CD14-positive monocyte (primary cell): ENCODE results near the gene GNPTG. TPM values are rescaled to one million over a fixed set of nuclear protein-coding genes. Genes with fewer than 3 reads are reported as not detected.

Source experiments
- DNase-seq, 3 donors: peaks; one replicate each; pipeline ENCODE4 v3.0.0-alpha.2; 2011 to 2022
- H2AFZ ChIP-seq: 2 replicates; pipeline ENCODE4 v1.6.0; 2012; ENCODE audit warnings: mild to moderate bottlenecking, low read depth, low read length, inconsistent platforms; ENCODE audit not compliant: insufficient read depth, poor library complexity, severe bottlenecking
- H3K27ac ChIP-seq, 2 donors: 1 replicate in 1 of 2; 2 replicates in 1 of 2; pipeline ENCODE4 v1.5.1; 2012 to 2013; ENCODE audit warnings: low read length in 2 of 2, control low read depth in 1 of 2, inconsistent platforms in 1 of 2, low read depth in 1 of 2, mild to moderate bottlenecking in 1 of 2
- H3K27me3 ChIP-seq, 2 donors: one replicate each; pipeline versions ENCODE4 v1.6.0 to v1.6.1; 2011 to 2013; ENCODE audit warnings: low read length in 2 of 2; ENCODE audit not compliant: control insufficient read depth in 2 of 2, insufficient read depth in 2 of 2
- H3K36me3 ChIP-seq, 2 donors: replicated peaks in 1 of 2; 1 replicate in 1 of 2; 2 replicates in 1 of 2; pipeline versions ENCODE4 v1.5.1 to v1.6.1; 2012 to 2013; ENCODE audit warnings: low read length in 2 of 2, control low read depth in 1 of 2, inconsistent platforms in 1 of 2, mild to moderate bottlenecking in 1 of 2; ENCODE audit not compliant: insufficient read depth in 2 of 2, control insufficient read depth in 1 of 2
- H3K4me1 ChIP-seq, 2 donors: 1 replicate in 1 of 2; 2 replicates in 1 of 2; pipeline versions ENCODE4 v1.5.1 to v1.6.1; 2012 to 2013; ENCODE audit warnings: low read length in 2 of 2, control low read depth in 1 of 2, inconsistent platforms in 1 of 2, mild to moderate bottlenecking in 1 of 2, moderate library complexity in 1 of 2; ENCODE audit not compliant: insufficient read depth in 2 of 2, control insufficient read depth in 1 of 2
- H3K4me2 ChIP-seq: replicated peaks from 2 replicates; pipeline ENCODE3; 2012; ENCODE audit warnings: low read length, moderate library complexity, mild to moderate bottlenecking; ENCODE audit not compliant: poor library complexity, severe bottlenecking; ENCODE audit errors: extremely low read depth
- H3K4me3 ChIP-seq, 3 experiments: fragments of 200-600 bp in 1 of 3; sonication (generic) in 1 of 3; replicated peaks in 1 of 3; 1 replicate in 2 of 3; 2 replicates in 1 of 3; pipeline ENCODE4 v1.5.1; 2011 to 2013; ENCODE audit warnings: low read length in 3 of 3, mild to moderate bottlenecking in 3 of 3, control low read depth in 2 of 3, low read depth in 2 of 3, inconsistent platforms in 1 of 3, moderate library complexity in 1 of 3
- H3K79me2 ChIP-seq: 2 replicates; pipeline ENCODE4 v1.6.0; 2012; ENCODE audit warnings: mild to moderate bottlenecking, control low read depth, inconsistent platforms, low read length, moderate library complexity; ENCODE audit not compliant: insufficient read depth
- H3K9ac ChIP-seq: 2 replicates; pipeline ENCODE4 v1.6.0; 2017; ENCODE audit warnings: low read length, mild to moderate bottlenecking; ENCODE audit not compliant: insufficient read depth, poor library complexity, severe bottlenecking
- H3K9me3 ChIP-seq, 2 donors: replicated peaks in 1 of 2; 1 replicate in 1 of 2; 2 replicates in 1 of 2; pipeline versions ENCODE4 v1.5.1 to v1.6.1; 2012 to 2013; ENCODE audit warnings: low read length in 2 of 2, control low read depth in 1 of 2; ENCODE audit not compliant: control insufficient read depth in 1 of 2, insufficient read depth in 1 of 2
- H4K20me1 ChIP-seq: 2 replicates; pipeline ENCODE4 v1.6.0; 2012; ENCODE audit warnings: mild to moderate bottlenecking, low read length, control low read depth, moderate library complexity; ENCODE audit not compliant: insufficient read depth
- H3K27ac Mint-ChIP-seq, 7 donors: one replicate each; pipeline ENCODE4 v1.8.0; 2020; ENCODE audit warnings: mild to moderate bottlenecking in 7 of 7, mixed read lengths in 7 of 7, moderate library complexity in 6 of 7, inconsistent platforms in 2 of 7
- H3K27me3 Mint-ChIP-seq, 3 donors: one replicate each; pipeline ENCODE4 v1.8.0; 2021 to 2022; ENCODE audit warnings: low read depth in 3 of 3, mild to moderate bottlenecking in 3 of 3, mixed read lengths in 3 of 3, moderate library complexity in 3 of 3, inconsistent platforms in 1 of 3
- H3K36me3 Mint-ChIP-seq, 2 donors: one replicate each; pipeline ENCODE4 v1.8.0; 2020; ENCODE audit warnings: mixed read lengths in 2 of 2, inconsistent platforms in 1 of 2, mild to moderate bottlenecking in 1 of 2
- H3K4me1 Mint-ChIP-seq: one replicate; pipeline ENCODE4 v1.8.0; 2020; ENCODE audit warnings: mild to moderate bottlenecking, mixed read lengths
- H3K4me3 Mint-ChIP-seq, 2 donors: one replicate each; pipeline ENCODE4 v1.8.0; 2020; ENCODE audit warnings: mild to moderate bottlenecking in 2 of 2, mixed read lengths in 2 of 2, moderate library complexity in 1 of 2
- H3K9me3 Mint-ChIP-seq, 7 donors: one replicate each; pipeline ENCODE4 v1.8.0; 2020 to 2022; ENCODE audit warnings: mixed read lengths in 7 of 7, mild to moderate bottlenecking in 6 of 7, moderate library complexity in 6 of 7, inconsistent platforms in 2 of 7
- CTCF ChIP-seq: fragments of 200-600 bp; IDR thresholded peaks from one replicate; pipeline ENCODE4 v1.8.0; 2022; ENCODE audit warnings: antibody characterized with exemption, mild to moderate bottlenecking
- WGBS: methylation state at CpG from one replicate; pipeline ENCODE4 v1.1.5; 2013; ENCODE audit warnings: missing lambda C conversion rate; ENCODE audit not compliant: insufficient coverage; 5-methylcytosine and 5-hydroxymethylcytosine counted together
- intact Hi-C, 2 donors: fragments of 100-400 bp; cut with micrococcal nuclease; formaldehyde crosslinking; loops; one replicate each; pipeline versions ENCODE4 v1.15.0 to v1.15.1; 2023
- polyA plus RNA-seq, 3 donors: library from polyadenylated mRNA; depleted of rRNA in 1 of 3; unstranded in 2 of 3; stranded (reverse) in 1 of 3; fragments of 300-500 nt in 2 of 3; fragments of >200 nt in 1 of 3; fragmentation: Illumina TruSeq in 2 of 3; gene quantifications; 1 replicate in 2 of 3; 2 replicates in 1 of 3; pipeline ENCODE4 v1.2.3, GENCODE V29; 2012 to 2021

GNPTG gene
- polyA plus RNA-seq, 3 donors: 74.7 to 130 (median 82.5) TPM

DNA sequence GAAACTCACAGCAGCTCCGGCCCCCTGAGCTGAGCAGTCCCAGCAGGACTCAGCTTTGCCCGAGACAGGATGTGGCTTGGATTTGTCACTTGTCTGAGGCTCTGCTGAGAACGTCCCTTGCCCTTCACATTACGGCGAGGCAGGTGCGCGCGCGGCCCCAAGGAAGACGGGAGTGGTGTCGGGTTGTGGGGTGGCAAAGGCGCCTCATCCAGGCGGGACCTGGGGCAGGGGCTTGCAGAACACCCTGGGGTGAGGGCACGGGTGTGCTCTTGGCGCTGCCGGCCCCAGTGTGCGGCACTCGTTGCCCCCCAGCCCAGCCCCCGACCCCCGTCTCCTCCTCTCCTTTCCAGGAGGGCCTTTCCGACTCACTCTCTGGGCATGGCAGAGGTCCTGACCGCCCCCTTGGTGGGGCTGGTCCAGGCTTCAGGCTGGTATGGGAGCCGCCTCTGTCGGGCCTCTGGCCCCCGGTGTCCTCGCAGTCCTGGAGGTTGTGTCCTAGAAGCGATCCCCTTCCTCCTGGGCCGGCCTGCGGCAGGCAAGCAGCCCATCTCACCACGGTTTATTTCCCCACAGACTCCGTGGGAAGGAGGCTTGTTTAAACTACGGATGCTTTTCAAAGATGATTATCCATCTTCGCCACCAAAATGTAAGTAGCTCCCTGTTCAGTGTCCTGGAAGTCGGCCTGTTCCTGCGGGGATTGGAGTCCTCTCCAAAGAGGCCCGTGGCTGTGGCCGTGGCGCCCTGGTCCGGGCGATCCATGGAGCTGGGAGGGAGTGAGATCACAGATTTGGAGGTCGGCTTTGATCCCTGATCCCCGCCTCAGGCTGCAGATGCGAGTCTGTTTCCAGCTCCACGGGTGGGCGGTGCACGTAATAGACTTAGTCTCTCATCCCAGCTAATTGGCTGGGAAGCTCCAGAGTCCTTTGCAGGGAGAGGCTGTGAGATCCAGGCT lies 36.4 kb upstream of the GNPTG start:
- H3K27me3 ChIP-seq: no peaks in the 10 kb centered on the region
- H2AFZ ChIP-seq: no peak overlapping the region
- Mint-ChIP-seq H3K27ac (peak overlapping the region in 1 of 7 donors; percentile 30), H3K27me3 (no peaks in the 10 kb centered on the region), H3K9me3 (no peaks in the 10 kb centered on the region), H3K4me3 (no peak overlapping the region), H3K4me1 (peaks cover 24% of the 10 kb centered on the region), H3K36me3 (peaks cover 62 to 76% of the 10 kb centered on the region in 2 donors)
- peaks cover 91% of the 10 kb centered on the region for H3K79me2 ChIP-seq
- H3K36me3 ChIP-seq: peaks cover 78 to 81% of the 10 kb centered on the region in 2 donors
- H3K4me3 ChIP-seq: no peak overlapping the region
- no peak for DNase-seq
- peaks cover 21 to 22% of the 10 kb centered on the region in 2 donors for H3K4me1 ChIP-seq
- no peak overlapping the region for H3K4me2 ChIP-seq
- no peaks in the 10 kb centered on the region for H3K9me3 ChIP-seq
- H4K20me1 ChIP-seq: peaks cover 100% of the 10 kb centered on the region
- no peak overlapping the region for H3K27ac ChIP-seq
- intact Hi-C loops: no loop called here
- WGBS: 91% methylated on average over 42 of the region's 46 CpGs
- H3K9ac ChIP-seq: no peak overlapping the region
- no peak for TF ChIP-seq CTCF

DNA sequence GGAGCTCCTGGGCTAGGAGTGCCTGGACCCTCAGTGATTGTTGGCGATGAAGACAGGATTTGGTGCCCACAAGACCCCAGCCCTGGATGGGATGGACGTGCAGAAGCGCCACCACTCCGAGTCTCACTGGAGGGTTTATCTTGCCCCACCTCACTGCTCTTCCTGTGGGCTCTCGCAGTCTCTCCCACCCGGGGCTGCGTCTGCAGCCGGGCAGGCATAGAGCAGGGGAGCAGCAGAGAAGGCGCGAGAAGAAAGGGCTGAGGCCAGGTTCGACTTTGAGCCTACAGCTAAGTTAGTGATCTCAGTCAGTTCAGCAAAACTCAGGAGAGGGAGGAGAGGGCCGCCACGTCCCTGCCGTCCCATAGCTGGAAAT lies 35.7 kb upstream of the GNPTG start:
- Histone ChIP-seq H3K36me3 (peaks cover 85 to 88% of the 10 kb centered on the region in 2 donors), H3K4me2 (no peak overlapping the region), H3K27me3 (no peaks in the 10 kb centered on the region), H3K4me1 (peaks cover 14 to 15% of the 10 kb centered on the region in 2 donors), H3K9me3 (no peaks in the 10 kb centered on the region), H3K9ac (no peak overlapping the region), H4K20me1 (peaks cover 100% of the 10 kb centered on the region), H3K79me2 (peaks cover 84% of the 10 kb centered on the region), H3K4me3 (no peak overlapping the region), H2AFZ (no peak overlapping the region), H3K27ac (no peak overlapping the region)
- Mint-ChIP-seq H3K27me3 (no peaks in the 10 kb centered on the region), H3K27ac (no peak overlapping the region), H3K4me3 (no peak overlapping the region), H3K4me1 (peaks cover 18% of the 10 kb centered on the region), H3K9me3 (no peaks in the 10 kb centered on the region), H3K36me3 (peaks cover 67 to 82% of the 10 kb centered on the region in 2 donors)
- no peak for DNase-seq
- no peak for TF ChIP-seq CTCF
- 95% methylated on average over 13 of the region's 14 CpGs for WGBS
- intact Hi-C loops: no loop called here
